Hematopoietic multipotent progenitor cell (in vitro differentiated cells): ENCODE data around the gene PTBP1. TPM values are rescaled to one million over a fixed set of nuclear protein-coding genes. Genes with fewer than 3 reads are reported as not detected.

Experiments
- DNase-seq, 3 donors: peaks; one replicate each; pipeline ENCODE4 v3.0.0-alpha.2; 2011 to 2015; ENCODE audit warnings: low read depth in 2 of 3, low spot score in 2 of 3
- total RNA-seq: library from RNA; depleted of rRNA; stranded (reverse); fragments of >200 nt; gene quantifications from one replicate; pipeline ENCODE4 v1.2.3, GENCODE V29; 2012

The PTBP1 gene
- 348 TPM for total RNA-seq

DNA sequence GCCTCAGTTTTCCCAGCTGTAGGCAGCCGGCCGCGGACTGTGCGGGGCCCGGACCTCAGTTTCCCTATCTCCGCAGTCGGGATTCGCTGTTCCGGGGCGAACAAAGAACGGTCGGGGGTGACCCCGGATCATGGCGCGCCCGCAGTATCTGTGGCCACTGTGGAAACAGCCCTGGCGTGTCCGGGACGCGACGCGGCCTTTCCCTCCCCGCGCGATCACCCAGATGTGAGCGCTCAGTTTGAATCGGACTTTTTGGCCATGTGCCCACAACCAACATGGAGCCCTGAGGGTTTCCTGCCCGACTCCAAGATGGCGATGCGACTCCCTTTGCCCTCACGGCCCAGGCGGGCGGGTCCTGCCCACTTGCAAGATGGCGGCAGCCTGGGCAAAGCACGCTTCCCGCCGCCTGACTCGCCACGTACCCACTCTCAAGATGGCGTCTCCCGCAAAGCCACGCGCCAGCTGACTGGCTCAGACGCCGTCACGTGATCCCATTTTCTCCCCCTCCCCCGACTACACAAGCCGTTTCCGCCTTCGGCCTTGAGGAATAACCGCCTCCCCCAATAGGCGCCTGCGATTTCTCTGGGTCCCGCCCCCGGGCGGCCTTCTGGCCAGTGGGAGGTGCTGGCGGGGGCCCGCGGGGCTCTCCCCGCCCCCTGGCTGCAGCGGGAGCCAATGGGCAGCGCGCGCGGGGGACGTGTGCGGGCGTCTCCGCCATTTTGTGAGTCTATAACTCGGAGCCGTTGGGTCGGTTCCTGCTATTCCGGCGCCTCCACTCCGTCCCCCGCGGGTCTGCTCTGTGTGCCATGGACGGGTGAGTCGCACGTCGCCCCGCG lies at the start of gene PTBP1:
PTBP1 (plus strand) TSS at position 761 of the 836 bp plus-strand sequence; CDS start at position 807, 46 bp downstream.
- peak; percentile 95 to 100 (median 100) for DNase-seq

- DNase-seq, result no peak
Measured at GRCh38 chr19:748274-748598, 49.0 kb upstream of the PTBP1 start.

GRCh38 chr19:749811-750210 lies 47.4 kb upstream of the PTBP1 start:
- no peak for DNase-seq

GRCh38 chr19:750640-751423 lies 46.4 kb upstream of the PTBP1 start, which contains the start of gene MISP:
MISP (plus strand) TSS chr19:751112; CDS start chr19:756947, 5,835 bp downstream.
- no peak for DNase-seq

GRCh38 chr19:751501-752341 lies 45.5 kb upstream of the PTBP1 start:
- no peak for DNase-seq

GRCh38 chr19:752652-753517 lies 44.4 kb upstream of the PTBP1 start:
- peak in 2 of 3 donors; percentile 61 for DNase-seq

GRCh38 chr19:754530-754929 lies 42.7 kb upstream of the PTBP1 start:
- no peak for DNase-seq

DNA sequence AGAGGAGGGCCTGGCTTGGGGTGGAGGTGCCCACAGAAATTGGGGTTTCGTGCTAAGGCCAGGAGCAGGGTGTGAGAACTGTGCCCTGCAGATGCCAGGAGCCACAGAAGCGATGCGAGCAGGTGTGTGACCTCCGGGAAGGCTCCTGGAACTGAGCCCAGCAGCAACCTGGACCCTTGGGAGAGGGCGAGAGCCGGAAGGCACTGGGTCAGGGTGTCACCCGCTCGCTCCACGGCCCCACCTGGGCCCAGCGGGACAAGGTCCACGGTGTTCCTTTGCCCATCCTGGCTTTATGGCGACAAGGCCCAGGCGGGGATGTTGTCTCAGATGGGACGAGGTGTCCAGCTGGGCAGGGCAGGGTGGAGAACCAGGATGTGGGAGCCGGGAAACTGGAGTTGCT lies 42.2 kb upstream of the PTBP1 start:
- no peak for DNase-seq

GRCh38 chr19:756236-756635 lies 41.0 kb upstream of the PTBP1 start:
- peak in 2 of 3 donors; percentile 33 to 38 for DNase-seq

DNA sequence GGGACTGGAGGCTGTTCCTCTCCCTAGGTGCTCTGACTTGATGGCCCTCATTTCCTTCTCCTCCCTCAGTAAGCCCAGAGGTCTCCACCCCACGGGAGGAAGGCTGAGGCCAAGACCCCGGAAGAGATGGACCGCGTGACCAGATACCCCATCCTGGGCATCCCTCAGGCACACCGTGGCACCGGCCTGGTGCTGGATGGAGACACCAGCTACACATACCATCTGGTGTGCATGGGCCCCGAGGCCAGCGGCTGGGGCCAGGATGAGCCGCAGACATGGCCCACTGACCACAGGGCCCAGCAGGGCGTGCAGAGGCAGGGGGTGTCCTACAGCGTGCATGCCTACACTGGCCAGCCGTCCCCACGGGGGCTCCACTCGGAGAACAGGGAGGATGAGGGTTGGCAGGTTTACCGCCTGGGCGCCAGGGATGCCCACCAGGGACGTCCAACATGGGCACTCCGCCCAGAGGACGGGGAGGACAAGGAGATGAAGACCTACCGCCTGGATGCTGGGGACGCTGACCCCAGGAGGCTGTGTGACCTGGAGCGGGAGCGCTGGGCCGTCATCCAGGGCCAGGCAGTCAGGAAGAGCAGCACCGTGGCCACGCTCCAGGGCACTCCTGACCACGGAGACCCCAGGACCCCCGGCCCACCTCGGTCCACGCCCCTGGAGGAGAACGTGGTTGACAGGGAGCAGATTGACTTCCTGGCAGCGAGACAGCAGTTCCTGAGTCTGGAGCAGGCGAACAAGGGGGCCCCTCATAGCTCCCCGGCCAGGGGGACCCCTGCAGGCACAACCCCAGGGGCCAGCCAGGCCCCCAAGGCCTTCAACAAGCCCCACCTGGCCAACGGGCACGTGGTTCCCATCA lies 40.2 kb upstream of the PTBP1 start:
- no peak for DNase-seq

- DNase-seq, result no peak
Measured at GRCh38 chr19:757811-758668, 39.2 kb upstream of the PTBP1 start.

DNA sequence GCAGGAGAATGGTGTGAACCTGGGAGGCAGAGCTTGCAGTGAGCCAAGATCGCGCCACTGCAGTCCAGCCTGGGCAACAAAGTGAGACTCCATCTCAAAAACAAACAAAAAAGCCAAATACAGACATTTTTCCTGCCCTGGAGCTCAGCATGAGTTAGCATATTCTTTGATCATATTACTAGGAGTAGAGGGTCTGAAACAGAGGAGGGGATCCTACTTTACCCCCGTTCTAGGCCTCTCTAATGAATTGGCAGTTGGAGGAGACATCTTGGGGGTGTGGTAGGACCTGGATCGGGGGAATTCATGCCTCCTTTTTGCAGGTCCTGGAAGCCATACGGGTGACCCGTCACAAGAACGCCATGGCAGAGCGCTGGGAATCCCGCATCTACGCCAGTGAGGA lies 34.1 kb upstream of the PTBP1 start:
- no peak for DNase-seq

DNA sequence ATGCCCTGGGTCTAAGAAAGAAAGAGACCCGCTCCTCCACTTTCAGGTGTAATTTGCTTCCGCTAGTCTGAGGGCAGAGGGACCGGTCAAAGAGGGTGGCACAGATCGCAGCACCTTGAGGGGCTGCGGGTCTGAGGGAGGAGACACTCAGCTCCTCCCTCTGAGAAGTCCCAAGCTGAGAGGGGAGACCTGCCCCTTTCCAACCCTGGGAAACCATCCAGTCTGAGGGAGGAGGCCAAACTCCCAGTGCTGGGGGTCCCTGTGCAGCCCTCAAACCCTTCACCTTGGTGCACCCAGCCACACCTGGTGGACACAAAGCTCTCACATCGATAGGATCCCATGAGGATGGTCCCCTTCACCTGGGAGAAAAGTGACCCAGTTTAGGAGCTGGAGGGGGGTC lies 33.4 kb upstream of the PTBP1 start:
- DNase-seq, result no peak

DNA sequence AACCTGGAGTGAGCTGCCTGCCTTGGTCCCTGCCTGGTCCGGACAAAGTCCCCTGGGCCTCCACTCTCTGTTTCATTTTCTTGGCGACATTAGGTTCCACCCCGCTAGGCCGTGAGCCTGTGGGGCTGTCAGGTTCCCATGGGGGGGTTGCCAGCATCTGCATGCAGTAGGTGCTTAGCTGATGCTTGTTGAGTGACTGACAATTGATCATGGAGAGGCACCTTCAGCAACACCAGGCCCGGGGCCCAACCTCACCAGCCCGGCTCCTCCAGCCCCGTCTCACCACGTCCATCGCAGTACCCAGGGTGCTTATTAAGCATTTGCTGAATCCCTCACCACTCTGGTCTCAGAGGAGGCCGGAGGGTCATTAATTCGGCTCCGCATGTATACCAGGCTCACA lies 33.0 kb upstream of the PTBP1 start:
- DNase-seq, result no peak

- DNase-seq, result no peak
Measured at GRCh38 chr19:765179-765738, 32.0 kb upstream of the PTBP1 start.

DNA sequence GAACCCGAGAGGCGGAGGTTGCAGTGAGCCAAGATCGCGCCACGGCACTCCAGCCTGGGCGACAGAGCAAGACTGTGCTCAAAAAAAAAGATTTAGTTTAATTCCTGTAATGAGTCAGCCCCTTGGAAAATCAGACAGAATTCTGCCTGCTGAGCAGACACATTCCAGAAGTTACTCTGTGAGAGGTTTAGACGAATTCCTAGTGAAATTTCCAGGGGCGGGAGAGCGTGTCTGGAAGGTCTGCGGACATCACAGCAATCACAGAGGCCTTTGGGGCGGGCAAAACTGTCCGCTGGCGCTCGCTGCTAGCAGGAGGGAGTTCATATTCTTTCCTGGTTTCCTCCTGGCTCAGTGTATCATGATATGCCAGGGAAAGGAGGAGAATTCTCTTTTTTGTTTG lies 28.8 kb upstream of the PTBP1 start:
- no peak for DNase-seq

GRCh38 chr19:769616-770015 lies 27.6 kb upstream of the PTBP1 start:
- no peak for DNase-seq

DNA sequence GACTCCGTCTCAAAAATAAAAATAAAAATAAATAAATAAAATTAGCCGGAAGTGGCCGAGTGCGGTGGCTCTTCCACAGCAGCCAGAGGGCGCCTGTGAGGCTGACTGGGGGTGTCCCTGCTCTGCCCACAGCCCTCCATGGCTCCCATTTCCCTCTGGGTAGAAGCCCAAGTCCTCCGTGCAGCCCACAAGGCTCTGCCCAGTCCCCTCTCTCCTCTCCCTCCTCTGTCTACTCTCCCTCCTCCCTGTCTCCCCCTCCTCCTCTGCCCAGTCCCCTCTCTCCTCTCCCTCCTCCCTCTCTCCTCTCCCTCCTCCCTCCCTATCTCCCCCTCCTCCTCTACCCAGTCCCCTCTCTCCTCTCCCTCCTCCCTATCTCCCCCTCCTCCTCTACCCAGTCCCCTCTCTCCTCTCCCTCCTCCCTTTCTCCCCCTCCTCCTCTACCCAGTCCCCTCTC lies 25.9 kb upstream of the PTBP1 start:
- peak in 2 of 3 donors; percentile 60 to 67 for DNase-seq
